Measurements from ENCODE around the gene BBIP1.
"Not testable (repeated sequence)": the region's sequence is repeated elsewhere in the genome, so short reads cannot be mapped to it uniquely, and the experiment has no call there.

BBIP1 gene

DNA sequence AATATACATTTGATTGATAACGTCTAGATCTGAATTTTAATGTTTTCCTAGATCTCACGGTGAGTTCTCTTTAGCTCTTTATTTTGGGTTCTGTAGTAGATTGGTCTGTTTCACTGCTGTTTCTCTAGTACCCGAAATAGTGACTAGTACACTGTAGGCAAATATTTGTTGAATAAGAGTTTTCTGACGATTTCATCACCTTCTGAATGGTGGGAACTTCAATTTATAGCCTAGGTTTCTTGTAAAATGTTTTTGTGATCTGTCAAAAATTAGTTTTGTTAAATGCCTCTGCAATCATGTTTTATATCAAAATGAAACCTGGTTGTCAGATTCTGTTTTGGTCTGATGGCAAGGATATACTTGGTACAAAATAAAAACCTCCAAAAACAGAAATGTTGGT lies 37.1 kb downstream of the BBIP1 start:
- DNase-seq: no peak

DNA sequence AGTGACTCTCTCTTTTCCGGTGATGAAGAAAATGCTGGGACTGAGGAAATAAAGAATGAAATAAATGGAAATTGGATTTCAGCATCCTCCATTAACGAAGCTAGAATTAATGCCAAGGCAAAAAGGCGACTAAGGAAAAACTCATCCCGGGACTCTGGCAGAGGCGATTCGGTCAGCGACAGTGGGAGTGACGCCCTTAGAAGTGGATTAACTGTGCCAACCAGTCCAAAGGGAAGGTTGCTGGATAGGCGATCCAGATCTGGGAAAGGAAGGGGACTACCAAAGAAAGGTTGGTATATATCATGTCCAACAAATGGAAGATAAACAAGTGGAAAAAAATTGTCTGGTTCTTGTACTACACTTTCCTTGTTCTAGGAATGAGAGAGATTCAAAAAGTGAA lies 37.7 kb downstream of the BBIP1 start:
- DNase-seq: no peak

DNA sequence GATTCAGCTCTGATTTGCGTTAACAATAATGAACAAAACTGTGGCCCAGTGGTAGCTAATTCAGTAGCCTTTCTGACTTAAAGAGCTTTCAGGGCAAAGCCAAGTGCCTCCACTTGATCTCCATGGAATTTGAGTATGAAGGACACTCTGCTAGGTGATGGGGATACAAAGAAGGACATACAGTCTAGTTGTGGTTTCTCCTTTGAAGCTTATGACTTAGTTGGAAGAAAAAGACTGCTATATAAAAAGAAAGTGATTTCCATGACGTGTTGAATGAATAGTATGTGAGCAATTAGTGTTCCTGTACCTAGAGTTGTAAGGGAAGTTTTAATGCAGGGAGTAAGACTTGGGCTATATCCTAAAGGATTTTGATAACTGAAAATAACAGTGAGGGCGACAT lies 39.0 kb downstream of the BBIP1 start:
- DNase-seq: no peak

DNA sequence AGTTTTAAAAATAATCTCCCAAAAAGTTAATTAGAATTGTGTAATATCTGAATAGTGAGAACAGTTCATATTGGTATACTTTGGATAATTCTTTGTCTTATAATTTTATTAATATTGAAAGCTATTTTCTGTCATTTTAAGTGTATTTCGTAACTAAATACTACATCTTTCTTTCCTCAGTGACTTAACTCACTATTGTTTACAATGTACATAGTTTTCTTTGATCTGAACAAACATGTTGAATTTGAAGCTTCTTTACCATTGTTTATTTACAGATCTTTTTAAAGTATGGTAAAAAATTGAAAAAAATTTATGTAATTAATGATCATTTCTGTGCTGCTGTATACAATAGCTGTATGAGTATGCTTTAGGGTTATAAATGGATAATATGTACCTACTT lies 42.2 kb downstream of the BBIP1 start:
- no peak for DNase-seq

DNA sequence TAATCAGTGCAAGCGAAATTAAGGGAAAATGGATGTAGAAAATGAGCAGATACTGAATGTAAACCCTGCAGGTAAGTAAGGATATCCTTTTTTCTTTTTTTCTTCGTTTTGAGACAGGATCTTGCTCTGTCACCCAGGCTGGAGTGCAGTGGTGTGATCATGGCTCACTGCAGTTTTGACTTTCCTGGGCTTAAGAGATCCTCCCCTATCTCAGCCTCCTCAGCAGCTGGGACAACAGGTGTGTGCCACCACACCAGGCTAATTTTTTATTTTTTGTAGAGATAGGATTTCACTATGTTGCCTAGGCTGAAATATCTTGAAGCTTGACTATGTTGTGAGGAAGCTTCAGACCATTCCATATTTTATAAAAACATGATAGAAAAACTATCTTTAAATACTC lies 43.0 kb downstream of the BBIP1 start:
- DNase-seq: no peak

DNA sequence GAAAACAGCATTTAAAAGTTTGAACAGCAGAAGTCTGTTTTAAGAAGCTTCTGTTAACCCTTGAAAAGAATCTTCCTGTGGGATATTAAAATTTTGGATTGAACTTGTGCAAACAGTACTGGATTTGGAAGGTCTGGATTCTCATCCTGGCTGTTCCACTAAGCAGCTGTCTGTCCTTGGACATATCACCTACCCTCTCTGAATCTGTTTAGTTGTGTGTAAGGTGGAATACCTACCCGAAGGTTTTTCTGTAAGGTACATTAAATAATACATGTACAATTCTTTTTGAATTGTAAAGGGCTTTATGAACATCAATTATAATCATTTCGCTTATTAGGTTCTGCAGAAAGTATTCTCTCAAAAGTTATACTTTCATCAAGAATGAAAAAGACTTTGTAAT lies 45.0 kb downstream of the BBIP1 start:
- no peak for DNase-seq

DNA sequence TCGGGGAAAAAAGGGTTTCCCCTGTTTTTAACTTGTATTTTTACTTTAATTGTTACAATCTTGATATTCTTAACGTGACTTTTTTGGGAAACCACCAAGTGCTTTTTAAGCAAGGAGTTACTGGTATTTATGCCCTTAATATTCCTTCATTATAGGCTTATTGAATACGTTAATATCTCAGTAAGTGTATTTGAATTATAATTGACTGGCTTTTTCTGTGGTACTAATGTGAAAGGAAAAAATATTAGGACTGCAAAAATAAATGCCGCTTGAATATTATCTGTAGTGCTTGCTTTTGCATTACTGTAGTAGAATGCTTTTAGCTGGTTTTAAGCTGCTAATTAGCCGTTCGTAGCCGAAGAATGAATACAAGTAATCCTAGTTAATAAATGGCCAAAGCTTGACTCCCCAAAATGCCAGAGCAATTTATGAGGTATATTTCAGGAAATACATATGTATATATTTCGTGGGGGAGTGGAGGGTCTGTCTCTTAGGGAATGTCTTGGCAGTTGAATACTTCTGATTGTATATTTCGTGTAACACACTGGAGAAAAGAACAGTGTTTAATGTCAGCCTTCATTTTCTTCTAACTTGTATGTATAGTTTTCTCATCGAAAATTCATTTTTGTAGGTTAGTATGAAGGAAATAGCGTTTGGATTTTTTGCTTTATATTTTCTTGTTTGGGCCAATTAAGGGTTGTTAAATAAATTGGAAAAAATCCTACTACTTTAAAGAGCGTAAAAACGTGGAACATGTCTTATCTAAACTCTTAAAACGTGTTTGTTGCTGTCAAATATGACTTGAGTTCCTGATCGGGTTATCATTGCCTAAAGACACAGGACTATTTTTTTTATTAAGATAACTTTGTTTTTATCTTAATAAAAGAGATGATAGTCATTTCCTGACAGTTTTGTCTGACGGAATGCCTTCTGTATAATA lies 45.7 kb downstream of the BBIP1 start:
- DNase-seq: no peak

DNA sequence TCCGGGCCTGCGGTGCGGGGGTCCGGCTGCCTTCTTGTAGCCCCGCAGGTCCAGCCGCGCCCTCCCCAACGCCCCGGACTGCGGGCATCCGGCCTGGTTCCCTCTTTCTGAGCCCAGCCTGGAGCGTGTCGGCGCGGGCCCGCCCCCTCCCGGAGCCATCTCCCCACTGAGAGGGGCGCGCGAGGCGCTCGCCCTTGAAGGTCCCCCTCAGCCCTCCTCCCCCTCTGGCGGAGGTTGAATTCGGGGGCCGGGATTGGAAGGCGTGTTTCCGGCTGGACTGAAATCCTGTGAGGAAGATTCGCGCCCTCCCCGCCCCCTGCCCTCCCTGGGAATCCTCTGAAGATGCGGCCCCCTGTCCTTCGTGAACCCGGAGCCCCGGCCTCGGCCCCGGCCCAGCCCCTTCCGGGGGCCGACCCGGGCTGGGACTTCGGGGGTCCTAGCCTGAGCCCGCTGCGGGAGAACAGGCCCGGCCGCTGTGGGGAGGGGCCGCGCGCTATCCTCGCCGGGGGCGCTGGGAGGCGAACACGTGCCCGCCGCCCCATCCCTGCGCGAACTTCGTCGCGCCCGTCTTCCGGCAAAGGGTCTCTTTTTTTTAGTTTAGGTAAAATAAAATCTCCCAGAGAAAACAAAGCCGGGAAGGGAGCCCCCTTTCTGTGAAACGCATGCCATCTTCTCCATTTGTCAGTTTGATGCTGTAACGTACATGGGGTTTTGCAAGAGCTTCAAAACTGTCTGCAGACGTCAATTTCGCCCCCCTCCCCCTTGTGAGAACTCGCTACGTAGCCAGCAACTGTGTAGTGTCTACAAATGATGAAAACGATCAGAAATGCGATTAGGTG lies 46.6 kb downstream of the BBIP1 start:
- peak; percentile 82 for DNase-seq

DNA sequence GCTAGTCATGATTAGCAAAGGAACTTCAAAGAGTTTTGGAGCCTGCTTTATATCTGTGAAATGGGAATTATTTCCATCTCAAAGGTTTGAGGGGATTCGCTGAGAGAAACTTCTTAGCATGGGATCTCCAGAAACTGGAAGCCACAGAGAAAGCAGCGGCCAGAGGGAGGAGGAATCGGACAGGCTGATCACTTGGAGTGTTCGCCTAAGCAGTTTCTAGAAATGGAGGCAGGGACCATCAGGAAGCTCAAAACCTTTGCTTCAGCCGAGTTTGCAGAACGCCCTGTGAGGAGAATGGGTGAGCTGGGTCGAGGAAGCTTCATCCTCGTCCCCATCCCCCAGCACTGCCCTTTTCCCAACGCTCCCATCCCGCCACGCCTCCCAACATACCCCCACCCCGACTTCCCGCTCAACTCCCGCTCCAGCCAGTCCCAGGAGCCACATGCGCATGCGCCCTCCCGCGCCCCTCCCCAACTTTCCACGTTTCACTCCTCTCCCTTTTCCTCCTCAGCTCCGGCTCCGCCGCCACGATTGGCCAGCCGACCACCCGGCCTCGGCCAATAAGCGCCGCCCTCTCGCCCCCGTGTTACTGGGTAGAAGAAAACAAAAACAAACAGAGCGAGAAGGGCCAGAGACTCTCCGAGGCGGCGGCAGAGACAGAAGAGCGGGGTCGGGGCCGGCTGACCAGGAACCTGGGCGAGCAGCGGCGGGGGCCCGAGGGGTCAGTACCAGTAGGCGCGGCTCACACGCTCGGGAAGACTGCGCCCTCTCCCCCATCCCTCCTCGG lies 47.5 kb downstream of the BBIP1 start, which contains the start of gene PDCD4:
PDCD4 (plus strand) TSS at position 631 of the 787 bp plus-strand sequence. CDS start 4,100 bp downstream, outside the sequence.
- DNase-seq: peak; percentile 99

DNA sequence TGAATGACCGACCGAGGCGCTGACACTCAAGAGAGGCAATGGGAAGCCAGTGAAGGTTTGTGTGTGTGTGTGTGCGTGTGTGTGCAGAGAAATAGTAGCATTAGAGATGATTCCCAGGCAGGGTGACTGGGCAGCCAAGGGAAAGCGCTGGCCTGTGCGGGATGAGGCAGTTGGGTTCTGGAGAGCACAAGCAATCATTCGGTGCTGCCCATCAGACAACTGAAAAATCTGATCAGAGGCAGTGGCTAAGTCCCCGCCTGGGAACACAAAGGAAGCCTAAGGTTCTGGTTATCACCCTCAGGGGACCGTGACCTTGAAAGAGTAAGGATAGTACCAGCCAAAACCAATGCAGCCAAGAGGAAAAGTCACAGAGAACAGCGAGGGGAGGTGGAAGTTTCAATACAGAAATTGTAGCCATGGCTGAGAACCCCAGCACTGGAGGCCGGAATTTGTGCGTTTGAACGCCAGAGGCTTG lies 48.1 kb downstream of the BBIP1 start:
- no peak for DNase-seq

DNA sequence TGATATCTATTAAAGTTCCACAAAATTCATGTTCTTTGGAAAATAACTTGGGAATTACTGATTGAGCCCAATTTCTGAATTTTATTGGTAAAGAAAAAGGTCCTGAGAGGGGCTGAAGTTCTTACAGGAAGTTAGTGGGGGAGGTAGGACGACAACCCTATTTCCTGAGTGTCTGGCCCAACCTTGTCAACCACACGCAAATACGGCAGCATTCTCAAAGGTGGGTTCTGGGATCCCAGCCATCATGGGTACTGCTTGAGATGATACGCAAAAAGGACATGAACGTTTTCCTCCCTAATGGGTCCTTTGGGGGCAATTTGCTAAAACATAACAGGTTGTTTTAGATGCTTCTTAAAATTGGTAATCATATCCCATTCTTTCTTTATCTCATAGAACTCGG lies 50.0 kb downstream of the BBIP1 start:
- no peak for DNase-seq

DNA sequence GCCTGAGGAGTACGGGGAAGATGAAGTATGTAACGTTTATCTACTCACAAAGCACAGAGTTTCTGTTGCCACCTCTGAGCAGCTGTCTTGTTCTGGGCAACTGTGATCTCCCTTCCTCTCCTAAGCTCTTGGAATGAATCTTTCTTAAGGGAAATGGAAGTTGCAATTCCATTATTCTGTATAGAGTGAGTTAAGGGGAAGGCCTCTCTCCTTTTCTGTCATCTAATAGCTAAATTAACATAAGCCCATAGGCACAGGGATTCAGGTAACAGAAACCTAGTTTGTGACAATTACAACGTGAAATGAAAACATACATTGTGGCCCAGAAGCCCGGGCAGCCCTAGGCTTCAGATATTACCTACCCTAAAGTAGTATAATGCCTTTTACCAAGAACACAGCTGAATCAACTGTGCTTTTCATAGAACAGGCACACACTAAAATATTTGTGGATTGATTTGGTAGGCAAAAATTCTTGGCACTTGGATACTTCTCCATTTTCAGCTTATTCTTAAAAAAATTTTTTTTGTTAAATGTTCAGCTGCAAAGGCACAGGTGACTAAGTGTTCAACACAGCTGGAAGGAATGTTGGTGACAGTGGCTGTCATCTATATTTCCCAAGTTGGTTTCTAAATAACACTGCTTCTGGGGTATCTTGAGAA lies 51.0 kb downstream of the BBIP1 start:
- DNase-seq: no peak

DNA sequence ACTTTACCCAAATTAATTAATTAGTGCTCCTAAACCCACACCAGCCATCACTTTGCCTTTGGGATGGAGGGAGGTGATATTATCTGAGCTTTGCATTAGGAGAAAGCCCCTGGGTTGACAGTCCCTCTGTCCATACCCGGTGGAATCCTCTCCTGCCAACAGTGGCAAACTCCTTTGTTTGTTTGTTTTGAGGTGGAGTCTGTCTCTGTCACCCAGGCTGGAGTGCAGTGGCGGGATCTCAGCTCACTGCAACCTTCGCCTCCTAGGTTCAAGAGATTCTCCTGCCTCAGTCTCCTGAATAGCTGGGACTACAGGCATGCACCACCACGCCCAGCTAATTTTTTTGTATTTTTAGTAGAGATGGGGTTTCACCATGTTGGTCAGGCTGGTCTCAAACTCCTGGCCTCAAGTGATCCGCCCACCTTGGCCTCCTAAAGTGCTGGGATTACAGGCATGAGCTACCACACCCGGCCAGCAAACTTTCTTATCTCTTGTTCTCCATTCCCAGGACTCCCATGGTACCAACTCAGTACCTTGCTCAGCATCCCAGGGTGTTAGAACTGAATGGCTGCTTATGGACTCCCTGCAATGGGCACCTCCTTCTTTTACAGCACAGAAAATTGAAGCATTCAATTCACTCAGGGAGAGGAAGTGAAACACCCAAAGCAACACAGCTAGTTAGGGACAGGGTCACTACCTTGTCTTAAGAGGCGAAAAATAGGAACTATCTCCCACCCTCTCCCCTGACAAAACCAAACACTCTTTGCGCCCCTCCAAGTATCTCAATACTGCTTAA lies 51.8 kb downstream of the BBIP1 start:
- not testable (repeated sequence) for DNase-seq

DNA sequence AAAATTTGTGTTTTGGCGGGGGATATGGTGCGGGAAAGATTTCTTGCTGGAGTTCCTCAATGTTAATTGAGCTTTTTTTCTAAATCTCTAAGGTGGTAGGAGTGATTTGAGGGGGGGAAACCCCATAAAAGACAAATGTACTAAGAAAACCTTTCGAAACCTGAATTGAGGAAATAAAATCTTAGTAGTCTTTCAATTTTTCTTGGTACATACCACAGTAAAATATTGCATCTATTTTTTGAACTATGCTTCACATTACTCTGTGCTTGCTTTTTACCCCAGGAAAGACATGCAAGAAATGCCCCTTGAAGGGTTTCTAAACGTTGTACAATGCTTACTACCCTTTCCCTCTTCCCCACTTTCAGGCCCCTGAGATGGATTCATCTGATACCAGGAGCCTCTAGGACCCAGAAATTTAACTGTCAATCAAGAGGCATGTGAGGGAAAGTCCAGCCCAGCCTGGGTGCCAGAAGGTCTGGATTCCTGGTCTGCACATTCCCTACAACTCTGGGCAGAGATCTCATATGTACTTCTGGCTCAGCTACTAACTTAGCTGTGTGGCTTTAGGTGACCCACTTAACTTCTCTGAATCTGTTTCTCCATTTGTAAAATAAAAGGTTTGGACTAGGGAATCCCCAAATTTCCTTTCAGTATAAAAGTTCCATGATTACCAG lies 53.0 kb downstream of the BBIP1 start:
- DNase-seq: no peak

DNA sequence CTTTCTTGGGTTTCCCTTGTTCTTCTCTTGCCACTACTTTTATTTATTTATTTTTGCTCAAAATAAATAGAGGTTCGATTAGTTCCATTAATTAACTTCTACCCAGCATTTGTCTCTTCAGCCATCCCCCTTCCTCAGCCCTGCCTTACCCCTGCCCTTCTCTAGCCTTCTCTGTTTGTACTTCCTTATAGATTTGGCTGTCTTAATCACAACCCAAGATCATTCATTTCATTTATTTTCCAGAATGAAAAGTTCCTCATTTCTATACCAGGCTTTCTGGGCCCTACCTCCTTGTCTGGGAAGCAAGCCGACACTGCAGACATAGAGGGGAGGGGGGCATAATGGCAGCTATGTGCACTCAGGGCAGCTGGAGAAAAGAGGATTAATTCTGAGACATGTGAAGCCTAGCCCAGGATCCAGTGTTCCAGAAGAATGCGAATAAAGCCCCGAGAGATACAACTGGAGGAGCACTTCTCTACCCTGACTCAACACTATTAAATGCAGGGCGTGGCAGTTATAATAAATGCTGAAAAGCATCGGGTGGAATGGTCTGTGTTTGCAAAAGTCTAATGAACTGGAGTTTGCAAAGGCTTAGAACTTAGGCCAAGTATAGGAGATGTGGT lies 53.7 kb downstream of the BBIP1 start:
- no peak for DNase-seq

DNA sequence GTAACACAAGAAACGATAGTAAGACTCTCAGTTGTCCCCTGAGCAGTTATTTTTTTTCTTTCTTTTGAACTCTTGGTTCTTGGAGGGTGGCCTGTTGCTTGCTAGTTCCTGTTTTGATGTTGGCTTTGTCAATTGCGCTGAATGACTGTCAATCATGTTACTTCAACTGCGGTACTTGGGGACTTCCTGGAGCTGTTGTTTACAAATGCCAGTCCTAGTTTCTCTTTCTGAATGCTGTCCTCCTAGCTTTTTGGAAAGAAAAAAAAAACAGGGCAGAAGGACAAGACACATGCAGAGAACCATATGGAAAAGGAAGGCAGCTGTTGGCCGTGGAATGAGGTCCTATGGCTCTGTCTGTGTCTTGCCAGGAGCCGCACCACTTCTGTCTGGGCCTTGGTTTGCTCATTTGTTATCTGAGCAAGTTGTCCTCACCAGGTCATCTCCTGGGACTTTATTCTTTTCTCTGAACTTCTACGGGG lies 54.3 kb downstream of the BBIP1 start:
- peak; percentile 35 for DNase-seq

DNA sequence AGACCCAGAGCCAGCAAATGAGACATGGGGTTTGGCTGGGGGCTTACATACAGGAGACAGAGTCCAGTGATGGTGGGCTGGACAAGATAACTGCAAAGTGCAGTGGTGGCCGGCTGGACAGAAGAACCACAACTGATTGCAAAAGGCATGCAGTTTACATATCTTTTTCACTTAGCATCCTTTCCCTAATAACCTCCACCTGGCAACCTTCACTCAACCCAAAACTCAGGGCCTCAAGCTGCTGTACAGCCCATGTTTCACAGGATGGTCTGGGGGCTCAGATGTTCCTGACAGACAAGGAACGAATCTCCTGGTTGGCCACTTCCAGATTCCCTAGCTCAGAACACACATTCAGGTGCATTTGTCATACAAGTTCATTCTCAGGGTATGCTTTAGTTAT lies 55.0 kb downstream of the BBIP1 start:
- no peak for DNase-seq

DNA sequence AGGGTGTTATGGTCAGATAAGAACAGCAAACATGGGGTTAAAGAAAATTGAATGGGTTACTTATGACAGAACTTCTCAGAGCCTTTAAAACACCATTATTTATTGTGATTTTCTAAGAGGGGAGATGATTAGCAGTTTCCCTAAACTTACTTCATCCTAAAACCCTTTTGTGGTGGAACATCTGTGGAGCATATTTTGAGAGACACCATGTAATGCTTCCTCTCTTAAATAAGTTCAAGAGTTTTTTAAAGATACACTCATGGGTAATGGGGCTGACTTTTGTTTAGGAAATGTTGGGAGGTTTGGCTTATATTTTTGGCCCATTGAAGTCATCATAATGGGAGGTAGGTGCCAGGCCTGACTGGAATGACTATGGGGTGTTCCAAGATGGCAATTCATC lies 55.6 kb downstream of the BBIP1 start:
- no peak for DNase-seq

DNA sequence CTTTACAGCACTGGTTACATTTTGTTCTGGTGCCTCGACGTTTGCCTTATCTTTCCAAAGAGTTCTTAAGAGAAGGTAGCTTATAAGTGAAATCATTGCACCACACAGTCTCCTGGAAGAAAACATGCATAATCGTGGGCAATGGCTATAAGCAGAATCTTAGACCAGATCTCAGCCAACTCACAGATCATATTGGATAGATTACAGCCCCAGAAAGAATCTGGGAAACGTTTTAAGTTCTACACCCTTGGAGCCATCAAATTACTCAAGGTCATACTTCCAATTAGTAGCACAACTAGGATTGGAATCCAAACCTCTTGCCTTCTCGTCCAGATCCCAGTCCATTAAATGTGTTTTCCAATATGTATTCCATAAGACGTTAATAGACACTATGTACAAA lies 56.0 kb downstream of the BBIP1 start:
- DNase-seq: no peak
